NOMO-1 (cell line): ENCODE data around the gene IRAK3.
A peak's percentile ranks its signal among the peaks of the same experiment; 100 is the strongest.
"Not testable (repeated sequence)": the region's sequence is repeated elsewhere in the genome, so short reads cannot be mapped to it uniquely, and the experiment has no call there.

Experiments used
- DNase-seq, 2 experiments: peaks; one replicate each; lab custom pipeline; 2025; ENCODE audit not compliant: unreplicated experiment in 2 of 2; lab: John Stamatoyannopoulos, UW

IRAK3 gene

GRCh38 chr12:66169221-66170170 lies 19.5 kb upstream of the IRAK3 start, which contains the start of gene TMBIM4:
TSS of gene TMBIM4 (minus strand) at chr12:66169996. CDS start at chr12:66169951, 45 bp downstream.
- peak; percentile 89 to 96 for DNase-seq

GRCh38 chr12:66170606-66171005 lies 18.4 kb upstream of the IRAK3 start:
- DNase-seq = no peak

GRCh38 chr12:66174391-66175325 lies 14.4 kb upstream of the IRAK3 start:
- DNase-seq = not testable (repeated sequence)

GRCh38 chr12:66176105-66176900 lies 12.7 kb upstream of the IRAK3 start:
- DNase-seq = no peak

- DNase-seq = no peak
Measured at GRCh38 chr12:66182956-66183355, 6.1 kb upstream of the IRAK3 start.

- not testable (repeated sequence) for DNase-seq
Measured at GRCh38 chr12:66184822-66185221, 4.2 kb upstream of the IRAK3 start.

GRCh38 chr12:66187036-66187435 lies 2.0 kb upstream of the IRAK3 start:
- DNase-seq = no peak

GRCh38 chr12:66187821-66188220 lies 1.2 kb upstream of the IRAK3 start:
- peak in 1 of 2 experiments; percentile 26 for DNase-seq

GRCh38 chr12:66189486-66189843 lies 451 bp downstream of the IRAK3 start:
- DNase-seq = peak in 1 of 2 experiments; percentile 20

GRCh38 chr12:66189889-66190288 lies 875 bp downstream of the IRAK3 start:
- no peak for DNase-seq

GRCh38 chr12:66190519-66191370 lies 1.7 kb downstream of the IRAK3 start:
- DNase-seq = peak; percentile 81 to 88

GRCh38 chr12:66191547-66192126 lies 2.6 kb downstream of the IRAK3 start:
- DNase-seq = no peak

GRCh38 chr12:66194122-66194521 lies 5.1 kb downstream of the IRAK3 start:
- no peak for DNase-seq

GRCh38 chr12:66195242-66195641 lies 6.2 kb downstream of the IRAK3 start:
- no peak for DNase-seq

- peak in 1 of 2 experiments; percentile 35 for DNase-seq
Measured at GRCh38 chr12:66196806-66197205, 7.8 kb downstream of the IRAK3 start.

GRCh38 chr12:66197495-66197921 lies 8.5 kb downstream of the IRAK3 start:
- DNase-seq = no peak

GRCh38 chr12:66199141-66199540 lies 10.1 kb downstream of the IRAK3 start:
- DNase-seq = no peak

GRCh38 chr12:66199831-66200509 lies 11.0 kb downstream of the IRAK3 start:
- no peak for DNase-seq

- no peak for DNase-seq
Measured at GRCh38 chr12:66203820-66204219, 14.8 kb downstream of the IRAK3 start.
